GM12874 (cell line): ENCODE data around the gene MFAP3L.

Experiments used
- TF ChIP-seq, protein P1 (sequence below): IDR thresholded peaks from 2 replicates; pipeline ENCODE4 v1.5.1; 2011; ENCODE audit warnings: low read depth, mild to moderate bottlenecking, control low read depth, low read length, moderate library complexity; ENCODE audit not compliant: insufficient read depth

The MFAP3L gene

DNA sequence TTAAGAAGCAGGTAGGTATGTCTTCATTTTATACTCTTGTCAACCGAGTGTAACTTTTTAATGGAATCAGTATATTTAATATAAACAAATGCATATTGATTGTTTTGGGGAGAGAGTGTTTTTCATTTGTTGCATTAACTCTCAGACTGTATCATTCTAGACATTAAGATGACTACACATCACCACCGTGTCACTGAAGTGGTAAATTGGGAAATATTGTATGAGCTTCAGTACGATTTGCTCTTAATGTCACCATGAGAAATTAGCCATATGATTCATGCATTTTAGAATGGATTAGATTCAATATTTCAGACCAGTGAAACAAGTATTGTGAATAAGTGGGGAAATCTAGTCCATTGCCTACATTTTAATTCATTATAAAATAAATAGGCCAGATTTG is 9.7 kb upstream of the MFAP3L start:
- TF ChIP-seq, protein P1, sequence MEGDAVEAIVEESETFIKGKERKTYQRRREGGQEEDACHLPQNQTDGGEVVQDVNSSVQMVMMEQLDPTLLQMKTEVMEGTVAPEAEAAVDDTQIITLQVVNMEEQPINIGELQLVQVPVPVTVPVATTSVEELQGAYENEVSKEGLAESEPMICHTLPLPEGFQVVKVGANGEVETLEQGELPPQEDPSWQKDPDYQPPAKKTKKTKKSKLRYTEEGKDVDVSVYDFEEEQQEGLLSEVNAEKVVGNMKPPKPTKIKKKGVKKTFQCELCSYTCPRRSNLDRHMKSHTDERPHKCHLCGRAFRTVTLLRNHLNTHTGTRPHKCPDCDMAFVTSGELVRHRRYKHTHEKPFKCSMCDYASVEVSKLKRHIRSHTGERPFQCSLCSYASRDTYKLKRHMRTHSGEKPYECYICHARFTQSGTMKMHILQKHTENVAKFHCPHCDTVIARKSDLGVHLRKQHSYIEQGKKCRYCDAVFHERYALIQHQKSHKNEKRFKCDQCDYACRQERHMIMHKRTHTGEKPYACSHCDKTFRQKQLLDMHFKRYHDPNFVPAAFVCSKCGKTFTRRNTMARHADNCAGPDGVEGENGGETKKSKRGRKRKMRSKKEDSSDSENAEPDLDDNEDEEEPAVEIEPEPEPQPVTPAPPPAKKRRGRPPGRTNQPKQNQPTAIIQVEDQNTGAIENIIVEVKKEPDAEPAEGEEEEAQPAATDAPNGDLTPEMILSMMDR = no peak

DNA sequence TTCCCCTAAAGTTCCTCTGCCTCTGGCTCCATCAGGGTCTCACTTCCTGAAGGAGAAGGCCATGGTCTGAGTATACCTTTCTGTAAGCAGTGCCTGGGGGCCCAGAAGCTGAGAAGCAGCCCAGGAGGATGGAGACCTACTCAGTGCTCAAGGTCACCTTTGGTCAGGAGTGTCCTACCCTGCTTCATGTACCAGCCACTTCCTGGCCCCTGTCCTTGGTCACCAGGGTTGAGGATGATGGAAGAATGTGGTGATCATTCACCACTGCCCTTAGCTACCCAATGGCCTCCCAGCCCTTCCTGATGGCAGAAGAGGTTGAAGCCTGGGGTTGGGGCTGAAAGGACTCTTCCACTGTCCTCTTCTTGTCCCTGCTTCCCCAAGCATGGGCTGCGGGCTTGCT is 9.0 kb upstream of the MFAP3L start:
- TF ChIP-seq, protein P1 = no peak

DNA sequence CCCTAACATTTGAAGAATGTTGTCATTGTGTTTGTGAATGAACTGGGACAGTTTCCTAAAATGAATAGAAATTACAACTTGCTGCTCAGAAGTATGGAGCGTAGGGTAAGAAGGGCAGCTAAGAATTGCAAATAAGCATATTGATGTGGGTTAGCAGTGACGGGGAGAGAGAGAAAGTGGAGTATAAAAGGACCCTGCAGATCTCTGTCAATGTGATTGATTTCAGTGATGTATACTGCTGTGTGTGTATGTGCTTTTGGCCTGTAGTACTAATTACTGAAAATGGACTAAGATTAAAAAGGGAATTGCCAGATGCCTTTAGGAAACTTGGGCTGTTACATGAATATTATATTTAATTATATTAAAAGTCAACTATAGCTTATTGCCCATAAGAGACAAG is 7.8 kb upstream of the MFAP3L start:
- TF ChIP-seq, protein P1 = no peak

DNA sequence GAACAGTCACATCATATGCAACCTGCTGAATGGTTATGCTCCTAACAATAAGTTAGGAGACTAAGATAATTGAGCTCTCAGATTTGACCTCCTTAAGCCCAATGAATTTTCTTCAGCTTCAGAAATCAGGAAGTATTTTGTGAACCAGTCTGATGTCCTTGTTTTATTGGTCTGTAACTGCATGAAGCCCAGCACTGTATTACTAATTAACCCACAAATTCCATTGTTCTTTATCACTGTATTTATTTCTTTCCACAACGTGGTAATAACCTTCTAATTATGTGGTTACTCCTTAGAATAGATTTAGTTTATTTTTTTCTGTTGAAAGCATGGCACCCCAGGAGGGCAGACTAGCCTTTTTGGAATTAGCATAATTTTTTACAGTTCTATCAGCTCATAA is 3.9 kb upstream of the MFAP3L start:
- TF ChIP-seq, protein P1 = no peak

DNA sequence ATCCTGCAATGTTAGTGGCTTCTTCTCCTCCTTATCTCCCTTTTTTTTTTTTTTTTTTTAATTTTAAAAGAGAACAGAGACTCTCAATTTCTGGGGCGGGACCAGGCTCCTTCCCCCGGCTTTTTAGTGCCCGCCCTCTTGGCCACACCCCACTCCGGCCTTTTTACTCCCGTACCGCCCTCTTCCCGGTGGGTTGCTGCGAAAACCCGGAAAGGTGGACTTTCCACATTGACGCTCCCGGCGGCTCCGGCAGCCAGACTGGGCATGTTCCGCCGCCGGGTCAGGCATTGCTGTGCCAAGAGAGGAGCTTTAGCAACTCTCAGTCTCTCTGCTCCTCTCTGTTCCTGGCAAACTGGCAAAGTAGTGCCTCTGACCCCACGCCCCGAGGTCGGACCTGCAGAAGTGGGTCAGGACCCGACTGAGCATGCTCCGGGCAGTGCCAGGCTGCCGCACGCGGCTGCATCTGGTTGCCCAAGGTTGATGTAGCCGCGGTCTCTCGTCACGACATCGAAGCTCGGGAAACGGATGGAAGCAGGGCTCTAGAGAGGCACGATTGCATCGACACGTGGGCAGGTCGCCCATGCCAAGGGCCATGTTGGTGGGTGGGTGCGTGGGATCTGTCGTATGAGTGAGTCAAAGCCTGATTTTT is 1.1 kb upstream of the MFAP3L start:
- TF ChIP-seq, protein P1 = no peak

DNA sequence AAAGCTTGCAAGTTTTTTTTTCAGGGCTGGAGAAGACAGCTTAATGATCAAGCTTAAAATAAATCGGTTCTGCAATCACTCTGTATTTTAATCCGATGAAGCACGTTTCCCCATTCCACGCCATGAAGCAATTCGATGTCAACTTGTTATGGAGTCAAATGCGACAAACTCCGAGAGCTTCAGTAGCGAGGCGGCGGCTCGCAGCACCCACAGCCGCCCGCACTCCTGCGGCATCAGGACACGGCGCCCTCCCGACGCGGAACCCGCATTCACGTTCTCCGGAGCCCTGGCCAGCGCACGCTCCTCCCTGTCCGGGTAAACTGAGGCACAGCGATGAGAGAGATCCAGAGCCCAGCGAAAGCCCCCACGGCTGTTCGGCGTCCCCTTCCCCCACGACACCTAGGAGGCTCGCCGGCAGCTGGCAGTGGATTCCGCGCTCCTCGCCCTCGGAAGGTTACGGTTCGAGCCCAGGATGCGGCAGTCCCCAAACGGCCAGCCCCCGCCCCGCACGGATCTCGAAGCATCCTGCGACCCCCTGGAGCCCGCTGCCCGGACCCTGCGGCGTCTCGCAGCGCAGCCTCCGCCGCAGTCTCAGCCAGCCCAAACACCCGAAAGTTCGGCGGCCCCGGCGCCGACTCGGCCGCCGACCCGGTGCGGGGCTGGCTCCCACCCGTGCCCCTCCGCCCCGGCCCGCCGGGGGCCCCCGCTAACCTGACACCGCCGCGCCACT is 507 bp downstream of the MFAP3L start:
- TF ChIP-seq, protein P1 = no peak

DNA sequence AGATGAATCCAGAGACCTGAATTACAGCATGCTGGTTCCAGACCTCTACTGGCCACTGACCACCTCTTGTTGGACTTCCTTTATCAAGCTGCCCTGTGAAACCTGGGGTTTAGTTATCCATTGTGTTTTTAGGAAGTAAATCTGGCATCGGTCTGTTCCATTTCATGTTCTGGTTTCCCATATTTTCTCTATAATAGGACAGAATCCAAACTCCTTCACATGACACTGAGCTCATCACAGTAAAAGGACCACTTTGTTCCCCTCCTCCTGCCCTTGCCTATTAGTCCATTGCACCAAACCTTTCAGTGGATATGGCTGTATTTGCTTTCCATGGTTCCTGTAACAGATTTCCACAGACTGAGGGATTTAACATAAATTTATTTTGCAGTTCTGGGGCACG is 4.0 kb downstream of the MFAP3L start:
- TF ChIP-seq, protein P1 = no peak
